Effector memory CD4-positive, alpha-beta T cell (primary cell): ENCODE results near the gene ATP8B3.

Experiments used
- DNase-seq, 3 donors: peaks; one replicate each; pipeline ENCODE4 v3.0.0-alpha.2; 2020
- H3K27ac ChIP-seq: 2 replicates; pipeline ENCODE4 v1.7.0; 2013; ENCODE audit warnings: mild to moderate bottlenecking, low read length, moderate library complexity; ENCODE audit not compliant: insufficient read depth, poor library complexity, severe bottlenecking
- H3K27me3 ChIP-seq: replicated peaks from 2 replicates; pipeline ENCODE4 v1.7.0; 2013; ENCODE audit warnings: mild to moderate bottlenecking, low read length; ENCODE audit not compliant: insufficient read depth, control insufficient read depth, poor library complexity, severe bottlenecking
- H3K36me3 ChIP-seq: 2 replicates; pipeline ENCODE4 v1.7.0; 2013; ENCODE audit warnings: mild to moderate bottlenecking, low read length, moderate library complexity; ENCODE audit not compliant: control insufficient read depth, insufficient read depth
- H3K4me1 ChIP-seq: 2 replicates; pipeline ENCODE4 v1.7.0; 2013; ENCODE audit warnings: low read length, mild to moderate bottlenecking; ENCODE audit not compliant: control insufficient read depth, insufficient read depth, poor library complexity, severe bottlenecking
- H3K4me3 ChIP-seq: 2 replicates; pipeline ENCODE4 v1.7.0; 2013; ENCODE audit warnings: low read length, low read depth, mild to moderate bottlenecking; ENCODE audit not compliant: insufficient read depth, poor library complexity, severe bottlenecking
- H3K9me3 ChIP-seq: 2 replicates; pipeline ENCODE4 v1.7.0; 2013; ENCODE audit warnings: mild to moderate bottlenecking, low read length, moderate library complexity; ENCODE audit not compliant: control insufficient read depth

Gene ATP8B3

GRCh38 chr19:1851654-1852580 is 39.8 kb upstream of the ATP8B3 start:
- Histone ChIP-seq H3K9me3 (no peaks in the 10 kb centered on the region), H3K27me3 (no peaks in the 10 kb centered on the region), H3K4me1 (peaks cover 59% of the 10 kb centered on the region), H3K36me3 (no peaks in the 10 kb centered on the region), H3K4me3 (peak overlapping the region; percentile 37), H3K27ac (peak overlapping the region; percentile 65)
- peak in 2 of 3 donors; percentile 43 to 49 for DNase-seq

DNA sequence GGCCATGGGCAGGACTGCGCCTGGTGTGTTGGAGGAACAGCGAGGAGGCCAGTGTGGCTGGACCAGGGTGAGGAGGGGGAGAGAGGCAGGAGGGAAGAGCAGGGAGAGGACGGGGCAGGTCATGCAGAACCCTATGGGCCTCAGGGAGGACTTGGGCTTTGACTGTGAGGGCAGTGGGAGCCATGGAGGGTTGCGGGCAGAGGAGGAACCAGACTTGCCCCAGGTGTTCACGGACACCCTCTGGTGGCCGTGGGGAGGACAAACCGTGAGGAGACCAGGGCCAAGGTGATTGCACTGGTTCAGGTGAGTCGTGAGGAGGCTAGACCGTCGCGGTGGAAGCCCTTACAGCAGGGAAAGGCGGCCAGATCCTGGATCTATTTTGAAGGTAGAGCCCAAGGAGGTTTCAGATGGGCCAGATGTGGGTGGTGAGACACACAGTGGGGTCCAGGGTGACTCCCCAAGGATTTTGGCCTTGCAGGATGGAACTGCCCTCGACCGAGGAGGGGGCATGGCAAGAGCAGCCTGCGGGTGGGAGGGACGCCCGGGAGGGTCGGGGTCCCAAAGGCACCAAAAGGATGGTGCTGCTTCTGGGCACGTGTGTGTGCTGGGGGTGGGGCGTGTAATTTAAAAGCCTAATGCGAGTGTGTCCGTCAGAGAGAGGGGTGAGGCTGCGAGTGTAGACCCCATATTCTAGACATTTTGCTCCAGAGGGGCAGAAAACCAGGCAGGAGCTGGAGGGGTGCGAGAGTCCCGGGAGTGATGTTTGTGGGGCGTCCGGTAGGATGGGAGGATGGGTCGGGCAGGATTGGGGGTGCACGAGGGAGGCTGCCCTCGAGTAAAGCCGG is 39.0 kb upstream of the ATP8B3 start:
- no peak for DNase-seq
- Histone ChIP-seq H3K4me3 (no peak overlapping the region), H3K27me3 (no peaks in the 10 kb centered on the region), H3K27ac (peak overlapping the region; percentile 65), H3K4me1 (peaks cover 63% of the 10 kb centered on the region), H3K9me3 (no peaks in the 10 kb centered on the region), H3K36me3 (peaks cover 4% of the 10 kb centered on the region)

- DNase-seq = no peak
- Histone ChIP-seq H3K4me1 (peaks cover 64% of the 10 kb centered on the region), H3K27me3 (no peaks in the 10 kb centered on the region), H3K4me3 (no peak overlapping the region), H3K27ac (no peak overlapping the region), H3K9me3 (no peaks in the 10 kb centered on the region), H3K36me3 (peaks cover 7% of the 10 kb centered on the region)
Measured at GRCh38 chr19:1849886-1850398, 37.9 kb upstream of the ATP8B3 start.

DNA sequence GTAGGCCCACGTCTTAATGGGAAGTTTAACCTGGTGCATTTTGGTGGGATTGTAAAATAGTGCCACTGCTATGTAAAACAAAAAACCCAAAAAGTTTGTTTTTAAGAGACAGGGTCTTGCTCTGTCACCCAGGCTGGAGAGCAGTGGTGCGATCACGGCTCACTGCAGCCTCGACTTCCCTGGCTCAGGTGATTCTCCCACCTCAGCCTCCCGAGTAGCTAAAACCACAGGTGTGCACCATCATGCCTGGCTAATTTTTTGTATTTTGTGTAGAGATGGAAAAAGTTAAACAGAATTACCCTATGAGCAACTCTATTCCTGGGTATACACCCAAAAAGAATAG is 37.0 kb upstream of the ATP8B3 start:
- no peaks in the 10 kb centered on the region for H3K9me3 ChIP-seq
- H3K36me3 ChIP-seq = peaks cover 15% of the 10 kb centered on the region
- H3K4me1 ChIP-seq = peaks cover 58% of the 10 kb centered on the region
- H3K27ac ChIP-seq = peak overlapping the region; percentile 98
- H3K27me3 ChIP-seq = no peaks in the 10 kb centered on the region
- no peak for DNase-seq
- no peak overlapping the region for H3K4me3 ChIP-seq

DNA sequence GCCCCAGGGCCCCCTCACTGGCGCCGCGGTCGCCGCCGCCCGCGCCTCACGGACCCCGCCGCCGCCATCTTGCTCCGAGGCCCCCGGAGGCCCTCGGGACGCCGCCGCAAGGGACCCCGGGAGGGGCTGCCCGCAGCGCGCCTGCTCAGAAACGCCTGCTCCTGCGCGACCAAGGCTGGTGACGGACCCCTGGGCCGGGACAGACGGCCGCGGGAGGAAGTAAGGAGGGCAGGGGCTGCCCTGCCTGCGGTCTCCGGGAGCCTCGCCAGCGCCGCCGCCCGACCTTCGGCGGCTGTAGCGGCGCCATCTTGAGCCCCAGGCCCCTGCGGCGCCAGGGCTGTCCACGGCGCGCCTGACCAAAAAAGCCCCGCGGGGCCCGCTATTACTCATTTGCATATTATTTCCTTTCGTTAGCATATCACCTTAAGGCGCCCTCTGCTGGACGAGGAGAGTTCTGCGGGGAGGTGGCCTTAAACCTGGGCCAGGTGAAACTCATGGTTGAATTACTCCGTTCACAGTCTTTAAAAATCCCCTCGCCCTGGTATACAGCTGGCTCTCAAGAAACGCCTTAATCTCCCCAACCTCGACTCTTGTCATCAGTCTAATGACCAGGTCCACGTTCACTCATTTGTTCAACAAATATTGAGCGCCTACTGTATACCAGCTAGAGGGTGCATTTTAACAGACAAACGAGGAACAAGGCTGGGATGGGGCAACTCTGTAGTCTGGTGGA is 36.5 kb upstream of the ATP8B3 start, which contains the start of gene REXO1:
TSS of gene REXO1 (minus strand) at position 85 of the 733 bp plus-strand sequence. CDS start 125 bp downstream, outside the sequence.
- Histone ChIP-seq H3K27me3 (no peaks in the 10 kb centered on the region), H3K4me3 (peak within 1 kb of the TSS; percentile 86), H3K9me3 (no peaks in the 10 kb centered on the region), H3K36me3 (peaks cover 15% of the 10 kb centered on the region), H3K27ac (peak within 1 kb of the TSS; percentile 98), H3K4me1 (peaks cover 56% of the 10 kb centered on the region)
- peak; percentile 95 to 97 (median 96) for DNase-seq

DNA sequence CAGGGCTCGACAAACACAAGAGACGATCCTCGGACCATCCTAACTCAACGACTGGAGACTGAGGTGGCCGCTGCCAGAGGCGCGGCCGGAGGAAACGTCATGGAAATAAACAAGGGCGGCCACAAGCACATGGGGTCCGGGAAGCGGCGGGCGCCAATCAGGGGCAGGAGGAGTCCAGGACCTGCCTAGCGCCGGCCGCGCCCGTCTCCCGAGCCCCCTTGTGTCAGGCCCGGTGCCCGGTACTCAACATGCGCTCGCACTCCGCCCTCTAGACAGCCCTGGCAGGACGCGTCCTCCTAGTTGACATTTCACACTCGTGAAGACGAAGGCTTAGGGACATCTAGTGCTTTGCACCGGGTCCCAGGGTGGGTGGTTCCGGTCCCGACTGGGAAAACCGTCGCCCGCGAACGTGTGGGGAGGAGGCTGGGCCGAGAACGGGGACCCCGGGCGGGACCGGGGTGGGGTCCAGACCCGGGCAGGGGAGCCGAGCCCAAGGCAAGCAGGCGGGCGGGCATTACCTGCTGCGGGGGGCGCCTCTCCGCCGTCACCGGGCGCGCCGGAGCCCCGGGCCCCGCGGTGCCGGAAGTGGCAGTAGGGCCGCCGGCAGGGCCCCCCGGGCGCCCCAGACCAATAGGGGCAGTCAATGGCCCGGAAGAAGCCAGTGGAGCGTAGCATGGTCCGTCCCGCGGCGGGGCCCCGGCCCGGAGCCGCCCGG is 35.8 kb upstream of the ATP8B3 start:
- H3K4me1 ChIP-seq = peaks cover 51% of the 10 kb centered on the region

GRCh38 chr19:1847348-1847683 is 35.2 kb upstream of the ATP8B3 start:
- Histone ChIP-seq H3K36me3 (peaks cover 15% of the 10 kb centered on the region), H3K27me3 (no peaks in the 10 kb centered on the region), H3K9me3 (no peaks in the 10 kb centered on the region), H3K4me1 (peaks cover 47% of the 10 kb centered on the region), H3K4me3 (peak overlapping the region; percentile 86), H3K27ac (peak overlapping the region; percentile 98)
- DNase-seq = no peak

More for the DNA sequence above, 35.8 kb upstream of the ATP8B3 start:
- H3K27ac ChIP-seq = peak overlapping the region; percentile 98
- H3K4me3 ChIP-seq = peak overlapping the region; percentile 86
- peaks cover 15% of the 10 kb centered on the region for H3K36me3 ChIP-seq
- no peaks in the 10 kb centered on the region for H3K27me3 ChIP-seq
- H3K9me3 ChIP-seq = no peaks in the 10 kb centered on the region
- DNase-seq = no peak

- Histone ChIP-seq H3K36me3 (peaks cover 15% of the 10 kb centered on the region), H3K9me3 (no peaks in the 10 kb centered on the region), H3K27me3 (no peaks in the 10 kb centered on the region), H3K4me1 (peaks cover 44% of the 10 kb centered on the region), H3K27ac (peak overlapping the region; percentile 8), H3K4me3 (peak overlapping the region; percentile 86)
- DNase-seq = no peak
Measured at GRCh38 chr19:1846517-1847204, 34.6 kb upstream of the ATP8B3 start.

DNA sequence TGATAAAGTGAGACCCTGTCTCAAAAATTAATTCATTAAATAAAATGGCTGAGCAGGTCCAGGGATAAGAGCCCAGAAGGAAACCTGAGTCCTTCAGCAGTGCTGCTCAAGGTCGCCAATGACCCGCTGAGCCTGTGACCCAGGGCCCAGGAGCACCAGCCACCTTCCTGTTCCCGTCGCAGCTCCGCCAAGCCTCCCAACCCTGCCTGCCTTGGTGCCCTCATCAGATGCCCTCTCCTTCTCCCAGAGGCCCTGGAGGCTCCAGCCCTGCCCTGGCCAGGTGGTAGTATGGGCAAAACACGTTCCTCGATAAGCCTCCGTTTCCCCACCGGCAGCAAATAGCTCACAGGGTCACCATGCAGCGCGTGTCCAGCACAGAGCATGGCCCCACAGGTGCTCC is 33.6 kb upstream of the ATP8B3 start:
- Histone ChIP-seq H3K36me3 (peaks cover 15% of the 10 kb centered on the region), H3K27ac (no peak overlapping the region)

More for the DNA sequence above, 33.6 kb upstream of the ATP8B3 start:
- Histone ChIP-seq H3K4me3 (no peak overlapping the region), H3K27me3 (no peaks in the 10 kb centered on the region), H3K4me1 (peaks cover 42% of the 10 kb centered on the region), H3K9me3 (no peaks in the 10 kb centered on the region)
- no peak for DNase-seq
